ENCODE results near the gene MYH9. TPM values are rescaled to one million over a fixed set of nuclear protein-coding genes. Genes with fewer than 3 reads are reported as not detected.
A peak's percentile ranks its signal among the peaks of the same experiment; 100 is the strongest.

The MYH9 gene
- polyA plus RNA-seq, 1 donor from 2014 or later, result 7.1 TPM

DNA sequence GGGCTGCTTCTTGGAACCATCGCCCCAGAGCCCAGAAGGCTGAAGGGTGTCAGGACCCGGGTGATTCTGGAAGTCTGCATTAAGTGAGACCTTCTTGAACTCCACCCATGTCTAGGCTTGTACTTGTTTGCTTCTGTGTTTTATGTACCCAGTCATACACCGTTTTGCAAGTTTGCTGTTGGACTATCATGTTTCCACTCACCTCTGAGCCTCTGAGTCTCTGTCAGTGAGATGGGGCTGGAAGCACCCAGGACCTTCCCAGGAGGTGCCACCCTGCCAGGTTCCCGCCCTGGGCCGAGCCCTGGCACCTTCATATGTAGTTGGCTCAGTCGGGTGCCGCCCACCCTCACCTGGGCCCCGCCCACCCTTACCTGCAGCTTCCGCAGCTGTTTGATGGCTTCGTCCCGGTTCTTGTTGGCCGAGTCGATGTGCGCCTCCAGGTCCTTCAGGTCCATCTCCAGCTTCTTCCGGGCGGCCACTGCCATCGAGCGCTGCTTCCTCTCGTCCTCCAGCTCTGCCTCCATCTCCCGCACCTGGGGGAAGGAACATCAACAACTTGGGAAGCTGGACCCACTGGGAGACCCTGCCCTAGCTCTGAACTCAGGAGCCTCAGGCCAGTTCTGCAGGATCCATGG lies 99.8 kb downstream of the MYH9 start:
- H2AFZ ChIP-seq (ENCODE audit: low read depth, low read length), result no peak overlapping the region
- no peak overlapping the region for H3K4me3 ChIP-seq (ENCODE audit: low read length)
- H3K27me3 ChIP-seq (ENCODE audit: insufficient read depth, low read depth, low read length), result no peaks in the 10 kb centered on the region
- no peaks in the 10 kb centered on the region for H3K9me2 ChIP-seq (ENCODE audit: insufficient read depth, low read length)
- H3F3A ChIP-seq (ENCODE audit: insufficient read depth, low read length, poor library complexity, severe bottlenecking), result no peaks in the 10 kb centered on the region
- H3K36me3 ChIP-seq (ENCODE audit: insufficient read depth, low read length), result peaks cover 6% of the 10 kb centered on the region
- H3K4me2 ChIP-seq (ENCODE audit: low read length), result no peak overlapping the region
- H3K9ac ChIP-seq (ENCODE audit: low read length), result no peak overlapping the region
- no peaks in the 10 kb centered on the region for H4K20me1 ChIP-seq (ENCODE audit: insufficient read depth)
- no peak overlapping the region for H3K27ac ChIP-seq (ENCODE audit: low read length)
- no peak for TF ChIP-seq EZH2 (IDR thresholded peaks at IDR 0.05; ENCODE audit: borderline replicate concordance, insufficient read depth, low read length, poor library complexity, severe bottlenecking)
- no peak for TF ChIP-seq RAD21 (conservative IDR thresholded peaks at IDR 0.05)
- TF ChIP-seq, protein P1, sequence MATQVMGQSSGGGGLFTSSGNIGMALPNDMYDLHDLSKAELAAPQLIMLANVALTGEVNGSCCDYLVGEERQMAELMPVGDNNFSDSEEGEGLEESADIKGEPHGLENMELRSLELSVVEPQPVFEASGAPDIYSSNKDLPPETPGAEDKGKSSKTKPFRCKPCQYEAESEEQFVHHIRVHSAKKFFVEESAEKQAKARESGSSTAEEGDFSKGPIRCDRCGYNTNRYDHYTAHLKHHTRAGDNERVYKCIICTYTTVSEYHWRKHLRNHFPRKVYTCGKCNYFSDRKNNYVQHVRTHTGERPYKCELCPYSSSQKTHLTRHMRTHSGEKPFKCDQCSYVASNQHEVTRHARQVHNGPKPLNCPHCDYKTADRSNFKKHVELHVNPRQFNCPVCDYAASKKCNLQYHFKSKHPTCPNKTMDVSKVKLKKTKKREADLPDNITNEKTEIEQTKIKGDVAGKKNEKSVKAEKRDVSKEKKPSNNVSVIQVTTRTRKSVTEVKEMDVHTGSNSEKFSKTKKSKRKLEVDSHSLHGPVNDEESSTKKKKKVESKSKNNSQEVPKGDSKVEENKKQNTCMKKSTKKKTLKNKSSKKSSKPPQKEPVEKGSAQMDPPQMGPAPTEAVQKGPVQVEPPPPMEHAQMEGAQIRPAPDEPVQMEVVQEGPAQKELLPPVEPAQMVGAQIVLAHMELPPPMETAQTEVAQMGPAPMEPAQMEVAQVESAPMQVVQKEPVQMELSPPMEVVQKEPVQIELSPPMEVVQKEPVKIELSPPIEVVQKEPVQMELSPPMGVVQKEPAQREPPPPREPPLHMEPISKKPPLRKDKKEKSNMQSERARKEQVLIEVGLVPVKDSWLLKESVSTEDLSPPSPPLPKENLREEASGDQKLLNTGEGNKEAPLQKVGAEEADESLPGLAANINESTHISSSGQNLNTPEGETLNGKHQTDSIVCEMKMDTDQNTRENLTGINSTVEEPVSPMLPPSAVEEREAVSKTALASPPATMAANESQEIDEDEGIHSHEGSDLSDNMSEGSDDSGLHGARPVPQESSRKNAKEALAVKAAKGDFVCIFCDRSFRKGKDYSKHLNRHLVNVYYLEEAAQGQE (IDR thresholded peaks at IDR 0.05; ENCODE audit: borderline replicate concordance), result no peak
- TF ChIP-seq POLR2AphosphoS5 (IDR thresholded peaks at IDR 0.05), result no peak
- TF ChIP-seq EP300 (conservative IDR thresholded peaks at IDR 0.05; ENCODE audit: poor library complexity, severe bottlenecking), result no peak
- no peak for TF ChIP-seq SMC3 (conservative IDR thresholded peaks at IDR 0.05; ENCODE audit: poor library complexity)
- TF ChIP-seq, protein P2, sequence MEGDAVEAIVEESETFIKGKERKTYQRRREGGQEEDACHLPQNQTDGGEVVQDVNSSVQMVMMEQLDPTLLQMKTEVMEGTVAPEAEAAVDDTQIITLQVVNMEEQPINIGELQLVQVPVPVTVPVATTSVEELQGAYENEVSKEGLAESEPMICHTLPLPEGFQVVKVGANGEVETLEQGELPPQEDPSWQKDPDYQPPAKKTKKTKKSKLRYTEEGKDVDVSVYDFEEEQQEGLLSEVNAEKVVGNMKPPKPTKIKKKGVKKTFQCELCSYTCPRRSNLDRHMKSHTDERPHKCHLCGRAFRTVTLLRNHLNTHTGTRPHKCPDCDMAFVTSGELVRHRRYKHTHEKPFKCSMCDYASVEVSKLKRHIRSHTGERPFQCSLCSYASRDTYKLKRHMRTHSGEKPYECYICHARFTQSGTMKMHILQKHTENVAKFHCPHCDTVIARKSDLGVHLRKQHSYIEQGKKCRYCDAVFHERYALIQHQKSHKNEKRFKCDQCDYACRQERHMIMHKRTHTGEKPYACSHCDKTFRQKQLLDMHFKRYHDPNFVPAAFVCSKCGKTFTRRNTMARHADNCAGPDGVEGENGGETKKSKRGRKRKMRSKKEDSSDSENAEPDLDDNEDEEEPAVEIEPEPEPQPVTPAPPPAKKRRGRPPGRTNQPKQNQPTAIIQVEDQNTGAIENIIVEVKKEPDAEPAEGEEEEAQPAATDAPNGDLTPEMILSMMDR (IDR thresholded peaks at IDR 0.05; ENCODE audit: poor library complexity, severe bottlenecking), result no peak
- no peak for TF ChIP-seq TAF1 (IDR thresholded peaks at IDR 0.05; ENCODE audit: low read depth)
- TF ChIP-seq MXI1 (conservative IDR thresholded peaks at IDR 0.05; ENCODE audit: poor library complexity, severe bottlenecking), result no peak
- no peaks in the 10 kb centered on the region for H3K9me3 ChIP-seq (ENCODE audit: low read length)
- no peaks in the 10 kb centered on the region for H3K79me2 ChIP-seq (replicated peaks; ENCODE audit: insufficient read depth, low read length)

DNA sequence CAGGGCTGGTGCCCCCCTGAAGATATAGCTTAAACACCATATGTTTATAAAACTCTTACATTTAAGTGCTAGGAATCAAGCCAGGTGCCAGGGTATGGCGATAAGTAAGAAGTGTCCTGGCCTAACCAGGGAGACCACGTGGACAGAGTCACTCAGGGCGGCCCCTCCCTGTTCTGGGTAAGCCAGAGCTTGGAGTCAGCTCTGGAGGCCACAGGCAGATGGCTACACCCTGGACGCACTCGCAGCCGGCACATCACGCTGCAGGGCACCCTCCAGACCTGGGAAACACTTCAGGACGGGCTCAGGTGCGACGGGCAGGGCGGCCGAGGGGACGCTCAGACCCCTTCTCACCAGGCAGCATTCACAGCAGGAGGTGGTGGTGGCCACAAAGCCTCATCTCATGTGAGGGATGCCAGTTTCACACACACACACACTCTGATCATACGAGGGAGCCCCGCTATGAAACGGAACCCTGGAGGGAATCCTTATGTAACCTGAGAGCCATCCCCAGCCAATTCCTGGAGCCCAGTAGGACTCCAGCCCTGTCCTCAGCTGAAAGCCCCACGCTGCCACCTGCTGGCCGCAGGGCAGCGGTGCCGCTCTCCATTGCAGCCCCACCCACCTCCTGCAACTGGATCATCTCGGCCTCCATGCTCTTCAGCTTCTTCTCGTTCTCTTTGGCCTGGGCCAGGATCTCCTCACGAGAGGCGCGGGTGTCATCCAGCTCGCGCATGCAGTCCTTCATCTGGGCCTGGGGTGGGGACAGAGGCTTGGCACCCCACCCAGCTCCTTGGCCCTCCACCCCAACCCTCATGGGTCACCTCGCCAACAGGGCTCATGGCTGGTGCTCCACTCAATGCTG lies 101.4 kb downstream of the MYH9 start:
- Histone ChIP-seq H3K9ac (ENCODE audit: low read length) (no peak overlapping the region), H3F3A (ENCODE audit: insufficient read depth, low read length, poor library complexity, severe bottlenecking) (no peaks in the 10 kb centered on the region), H2AFZ (ENCODE audit: low read depth, low read length) (no peak overlapping the region), H3K27me3 (ENCODE audit: insufficient read depth, low read depth, low read length) (no peaks in the 10 kb centered on the region), H3K36me3 (ENCODE audit: insufficient read depth, low read length) (peaks cover 6% of the 10 kb centered on the region), H3K27ac (ENCODE audit: low read length) (no peak overlapping the region), H3K9me3 (ENCODE audit: low read length) (no peaks in the 10 kb centered on the region), H3K4me3 (ENCODE audit: low read length) (no peak overlapping the region), H4K20me1 (ENCODE audit: insufficient read depth) (no peaks in the 10 kb centered on the region), H3K79me2 (replicated peaks; ENCODE audit: insufficient read depth, low read length) (no peaks in the 10 kb centered on the region), H3K9me2 (ENCODE audit: insufficient read depth, low read length) (no peaks in the 10 kb centered on the region), H3K4me2 (ENCODE audit: low read length) (no peak overlapping the region)
- TF ChIP-seq EZH2 (IDR thresholded peaks at IDR 0.05; ENCODE audit: borderline replicate concordance, insufficient read depth, low read length, poor library complexity, severe bottlenecking) (no peak), EP300 (conservative IDR thresholded peaks at IDR 0.05; ENCODE audit: poor library complexity, severe bottlenecking) (no peak), POLR2AphosphoS5 (IDR thresholded peaks at IDR 0.05) (no peak), RAD21 (conservative IDR thresholded peaks at IDR 0.05) (peak; percentile 78), SMC3 (conservative IDR thresholded peaks at IDR 0.05; ENCODE audit: poor library complexity) (peak; percentile 88), TAF1 (IDR thresholded peaks at IDR 0.05; ENCODE audit: low read depth) (no peak), MXI1 (conservative IDR thresholded peaks at IDR 0.05; ENCODE audit: poor library complexity, severe bottlenecking) (no peak)
- TF ChIP-seq, protein P1 (IDR thresholded peaks at IDR 0.05; ENCODE audit: borderline replicate concordance), result no peak
- TF ChIP-seq, protein P2 (IDR thresholded peaks at IDR 0.05; ENCODE audit: poor library complexity, severe bottlenecking), result peak; percentile 85
